Thymus (tissue), 11 donors: ENCODE measurements around the gene CEP164. TPM values are rescaled to one million over a fixed set of nuclear protein-coding genes. Genes with fewer than 3 reads are reported as not detected.

ENCODE experiments used
- DNase-seq, 9 donors: peaks; one replicate each; pipeline ENCODE4 v3.0.0-alpha.2; 2013; ENCODE audit warnings: low spot score in 9 of 9, low read depth in 6 of 9, missing footprints in 1 of 9
- H3K27ac ChIP-seq, 2 donors: one replicate each; pipeline ENCODE4 v1.5.1; 2013; ENCODE audit warnings: control low read depth in 1 of 2, low read depth in 1 of 2, low read length in 1 of 2, mild to moderate bottlenecking in 1 of 2, moderate library complexity in 1 of 2
- H3K27me3 ChIP-seq, 2 donors: one replicate each; pipeline ENCODE4 v1.5.1; 2013; ENCODE audit warnings: low read length in 1 of 2; ENCODE audit not compliant: control insufficient read depth in 2 of 2, insufficient read depth in 1 of 2
- H3K36me3 ChIP-seq, 2 donors: one replicate each; pipeline ENCODE4 v1.5.1; 2013; ENCODE audit warnings: low read length in 1 of 2, mild to moderate bottlenecking in 1 of 2, moderate library complexity in 1 of 2; ENCODE audit not compliant: control insufficient read depth in 2 of 2, insufficient read depth in 2 of 2
- H3K4me1 ChIP-seq, 2 donors: one replicate each; pipeline ENCODE4 v1.5.1; 2013; ENCODE audit warnings: low read length in 2 of 2; ENCODE audit not compliant: control insufficient read depth in 2 of 2, insufficient read depth in 2 of 2
- H3K4me3 ChIP-seq, 2 donors: one replicate each; pipeline ENCODE4 v1.5.1; 2013; ENCODE audit warnings: low read length in 2 of 2, control low read depth in 1 of 2, mild to moderate bottlenecking in 1 of 2
- H3K9me3 ChIP-seq, 2 donors: one replicate each; pipeline ENCODE4 v1.5.1; 2013; ENCODE audit warnings: low read length in 1 of 2, mild to moderate bottlenecking in 1 of 2; ENCODE audit not compliant: control insufficient read depth in 2 of 2, insufficient read depth in 1 of 2
- WGBS: extraction: QIAGEN DNeasy Blood & Tissue Kit; methylation state at CpG from one replicate; pipeline ENCODE4 v1.1.7; 2013; 5-methylcytosine and 5-hydroxymethylcytosine counted together
- polyA plus RNA-seq: library from polyadenylated mRNA; stranded (reverse); fragments of 200-250 nt; gene quantifications from one replicate; pipeline ENCODE4 v1.2.3, GENCODE V29; 2013
- total RNA-seq: library from RNA; stranded (reverse); fragments of 120-200 nt; gene quantifications from one replicate; pipeline ENCODE4 v1.2.4, GENCODE V29; 2013
- donor health status: healthy.

Gene CEP164
- total and polyA plus RNA-seq, 2 donors: 12.0 to 24.8 TPM

DNA sequence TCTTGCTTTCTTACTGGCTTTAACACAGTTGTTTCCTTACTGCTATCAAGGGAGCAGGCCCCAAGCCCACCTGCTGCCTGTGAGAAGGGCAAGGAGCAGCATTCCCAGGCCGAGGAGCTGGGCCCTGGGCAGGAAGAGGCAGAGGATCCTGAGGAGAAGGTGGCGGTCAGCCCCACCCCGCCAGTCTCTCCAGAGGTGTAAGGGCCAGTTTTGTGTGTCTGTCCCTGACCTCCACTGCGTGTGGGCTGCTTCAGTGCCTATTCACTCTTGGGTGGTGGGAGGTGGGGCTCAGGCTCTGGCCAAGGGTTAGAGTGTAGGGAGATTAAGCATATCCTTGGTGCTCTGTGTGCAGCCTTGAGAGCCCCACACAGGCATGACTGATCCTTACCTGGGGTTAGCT, 55.1 kb downstream of the CEP164 start:
- Histone ChIP-seq H3K36me3 (peaks cover 16 to 47% of the 10 kb centered on the region in 2 donors), H3K4me3 (no peak overlapping the region), H3K4me1 (no peaks in the 10 kb centered on the region), H3K9me3 (no peaks in the 10 kb centered on the region), H3K27me3 (no peaks in the 10 kb centered on the region), H3K27ac (no peak overlapping the region)
- no peak for DNase-seq
- WGBS: 95% methylated on average over 4 of the region's 4 CpGs

DNA sequence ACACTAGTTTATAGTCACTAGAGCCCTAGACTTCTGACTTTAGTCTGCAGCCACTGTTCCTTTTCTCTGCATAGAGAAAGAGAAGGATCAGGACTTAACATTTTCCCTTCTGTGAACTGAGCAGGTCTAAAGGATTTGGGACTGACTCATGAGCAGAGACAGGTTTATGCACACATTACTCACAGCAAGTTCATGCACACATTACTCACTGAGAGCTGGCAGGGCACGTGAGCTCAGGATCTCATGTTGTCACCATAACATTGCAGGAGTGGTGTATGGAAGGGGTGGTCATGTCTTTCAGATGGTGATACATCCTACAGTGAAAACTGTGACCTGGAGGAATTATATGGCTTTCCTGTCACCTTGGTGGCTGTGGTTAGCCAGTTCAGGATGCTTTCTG, 56.4 kb downstream of the CEP164 start:
- H3K36me3 ChIP-seq: peaks cover 16 to 47% of the 10 kb centered on the region in 2 donors
- WGBS: 97% methylated on average over 1 of the region's 1 CpG
- H3K27ac ChIP-seq: no peak overlapping the region
- no peak for DNase-seq
- no peaks in the 10 kb centered on the region for H3K27me3 ChIP-seq
- no peaks in the 10 kb centered on the region for H3K9me3 ChIP-seq
- no peaks in the 10 kb centered on the region for H3K4me1 ChIP-seq
- H3K4me3 ChIP-seq: no peak overlapping the region

DNA sequence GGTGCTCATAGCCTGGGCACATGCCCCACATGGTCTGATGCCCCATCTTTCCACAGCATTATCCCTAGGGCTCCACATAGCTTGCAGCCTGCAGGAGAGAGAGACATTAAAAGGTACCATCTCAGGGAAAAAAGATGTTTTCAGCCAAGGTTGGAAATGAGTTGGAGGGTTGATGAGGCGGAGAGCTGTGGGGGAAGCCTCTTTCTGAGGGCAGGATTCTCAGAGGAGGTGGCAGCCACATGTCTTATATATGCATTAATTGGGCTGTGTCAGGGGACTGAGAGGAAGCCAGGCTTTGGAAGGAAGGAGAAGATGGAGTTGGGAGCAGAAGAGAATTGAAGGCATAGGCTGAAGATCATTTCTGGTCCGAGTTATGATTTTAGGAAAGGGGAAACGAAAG, 57.8 kb downstream of the CEP164 start:
- no peaks in the 10 kb centered on the region for H3K4me1 ChIP-seq
- no peaks in the 10 kb centered on the region for H3K27me3 ChIP-seq
- no peak overlapping the region for H3K4me3 ChIP-seq
- WGBS: 99% methylated on average over 3 of the region's 3 CpGs
- H3K9me3 ChIP-seq: no peaks in the 10 kb centered on the region
- no peak overlapping the region for H3K27ac ChIP-seq
- H3K36me3 ChIP-seq: peaks cover 9 to 47% of the 10 kb centered on the region in 2 donors
- no peak for DNase-seq

DNA sequence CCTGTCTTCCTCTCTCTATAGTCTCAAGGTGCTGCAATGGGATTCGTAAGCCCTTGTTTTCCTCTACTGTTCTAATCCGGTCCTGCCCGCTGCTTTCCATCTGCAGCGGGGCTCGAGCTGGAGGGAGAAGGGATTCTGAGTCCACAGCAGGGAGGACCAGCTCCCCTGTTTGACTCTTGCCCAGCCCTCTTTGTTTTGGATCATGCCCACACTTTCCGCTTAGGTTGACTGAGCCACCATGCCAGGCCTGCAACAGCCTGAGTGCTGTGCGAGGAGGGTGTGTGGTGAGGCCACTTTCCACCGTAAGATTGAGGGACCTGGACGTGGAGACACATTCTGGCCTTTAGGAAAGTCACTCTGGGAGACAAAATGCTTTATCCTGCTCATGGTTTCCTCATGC, 58.3 kb downstream of the CEP164 start:
- no peak overlapping the region for H3K4me3 ChIP-seq
- DNase-seq: no peak
- no peaks in the 10 kb centered on the region for H3K9me3 ChIP-seq
- WGBS: 97% methylated on average over 9 of the region's 9 CpGs
- H3K36me3 ChIP-seq: peaks cover 8 to 47% of the 10 kb centered on the region in 2 donors
- H3K4me1 ChIP-seq: no peaks in the 10 kb centered on the region
- no peak overlapping the region for H3K27ac ChIP-seq
- H3K27me3 ChIP-seq: no peaks in the 10 kb centered on the region

DNA sequence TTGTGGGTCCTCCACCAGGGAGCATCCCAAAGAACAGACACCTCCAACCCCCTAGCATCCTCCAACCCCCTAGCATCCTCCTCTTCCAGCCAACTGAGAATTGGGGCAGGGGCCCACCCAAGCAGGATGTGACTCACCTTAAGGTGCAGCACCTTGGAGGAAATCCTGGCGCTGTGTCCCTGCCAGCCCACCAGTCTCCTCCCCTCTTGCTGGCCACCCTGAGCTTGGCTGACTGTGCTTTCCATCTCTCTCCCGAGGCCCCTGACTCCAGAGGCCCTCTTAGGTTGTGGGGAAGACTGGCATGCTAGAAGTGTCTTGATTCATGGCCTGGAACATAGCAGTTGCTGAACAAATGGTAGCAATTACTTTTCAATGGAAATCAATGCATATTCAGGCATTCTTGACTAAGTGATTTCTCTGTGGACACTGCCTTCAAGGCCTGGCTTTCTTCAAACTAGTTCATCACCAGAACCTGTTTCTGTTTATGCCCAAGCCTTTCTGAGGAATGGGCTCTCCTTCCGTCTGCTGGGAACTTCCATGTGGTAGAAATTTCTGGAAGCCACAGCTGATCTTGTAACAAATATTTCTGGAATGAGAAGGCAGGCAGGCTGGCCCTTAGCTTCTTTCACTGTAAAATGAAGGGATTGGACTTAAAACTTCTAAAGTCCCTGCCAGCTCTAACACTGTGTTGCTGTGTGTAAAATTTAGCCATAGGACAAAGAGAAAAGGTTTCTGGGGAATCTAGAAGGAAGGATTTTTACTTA, 60.5 kb downstream of the CEP164 start:
- WGBS: over 99% methylated on average over 3 of the region's 3 CpGs
- no peak for DNase-seq
- H3K36me3 ChIP-seq: peaks cover 19 to 53% of the 10 kb centered on the region in 2 donors

DNA sequence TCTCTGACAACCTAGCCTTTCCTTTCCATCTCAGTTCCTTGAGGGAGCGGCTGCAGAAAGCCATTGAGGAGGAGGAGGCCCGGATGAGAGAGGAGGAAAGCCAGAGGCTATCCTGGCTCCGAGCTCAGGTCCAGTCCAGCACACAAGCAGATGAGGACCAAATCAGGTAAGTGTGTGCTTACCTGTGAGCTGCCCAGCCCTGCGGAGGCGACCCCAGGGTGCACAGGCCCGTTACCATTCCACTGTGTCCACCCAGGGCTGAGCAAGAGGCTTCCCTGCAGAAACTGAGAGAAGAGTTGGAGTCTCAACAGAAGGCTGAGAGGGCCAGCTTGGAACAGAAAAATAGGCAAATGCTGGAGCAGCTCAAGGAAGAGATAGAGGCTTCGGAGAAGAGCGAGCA, 63.1 kb downstream of the CEP164 start:
- Histone ChIP-seq H3K27me3 (no peaks in the 10 kb centered on the region), H3K4me1 (no peaks in the 10 kb centered on the region), H3K27ac (no peak overlapping the region), H3K9me3 (no peaks in the 10 kb centered on the region), H3K4me3 (no peak overlapping the region), H3K36me3 (peaks cover 19 to 61% of the 10 kb centered on the region in 2 donors)
- DNase-seq: no peak
- WGBS: 96% methylated on average over 8 of the region's 8 CpGs

More for the DNA sequence above, 60.5 kb downstream of the CEP164 start:
- Histone ChIP-seq H3K27ac (no peak overlapping the region), H3K9me3 (no peaks in the 10 kb centered on the region), H3K27me3 (no peaks in the 10 kb centered on the region), H3K4me1 (no peaks in the 10 kb centered on the region), H3K4me3 (no peak overlapping the region)

DNA sequence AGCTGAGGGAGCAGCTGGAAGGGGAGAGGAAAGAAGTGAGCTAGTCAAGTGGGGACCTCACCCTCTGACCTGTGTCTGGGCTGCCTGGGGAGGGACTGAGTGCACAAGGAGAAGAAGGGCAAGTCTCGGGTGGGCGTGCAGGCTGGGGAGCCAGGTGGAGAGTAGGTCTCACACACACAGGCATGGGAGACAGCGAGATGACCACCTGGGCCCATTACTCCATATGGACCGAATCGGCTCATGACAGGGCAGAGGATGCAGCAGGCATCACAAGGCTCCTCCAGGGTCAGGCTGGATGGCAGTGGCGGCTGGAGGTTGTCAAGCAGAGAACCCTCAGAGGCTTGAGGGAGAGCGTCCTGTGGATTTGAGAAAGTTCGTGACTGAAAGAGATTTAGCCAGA, 63.5 kb downstream of the CEP164 start:
- H3K27me3 ChIP-seq: no peaks in the 10 kb centered on the region
- no peaks in the 10 kb centered on the region for H3K9me3 ChIP-seq
- H3K27ac ChIP-seq: no peak overlapping the region
- no peak for DNase-seq
- whole genome bisulfite sequencing: 97% methylated on average over 8 of the region's 8 CpGs
- peaks cover 20 to 62% of the 10 kb centered on the region in 2 donors for H3K36me3 ChIP-seq
- H3K4me1 ChIP-seq: no peaks in the 10 kb centered on the region
- no peak overlapping the region for H3K4me3 ChIP-seq

DNA sequence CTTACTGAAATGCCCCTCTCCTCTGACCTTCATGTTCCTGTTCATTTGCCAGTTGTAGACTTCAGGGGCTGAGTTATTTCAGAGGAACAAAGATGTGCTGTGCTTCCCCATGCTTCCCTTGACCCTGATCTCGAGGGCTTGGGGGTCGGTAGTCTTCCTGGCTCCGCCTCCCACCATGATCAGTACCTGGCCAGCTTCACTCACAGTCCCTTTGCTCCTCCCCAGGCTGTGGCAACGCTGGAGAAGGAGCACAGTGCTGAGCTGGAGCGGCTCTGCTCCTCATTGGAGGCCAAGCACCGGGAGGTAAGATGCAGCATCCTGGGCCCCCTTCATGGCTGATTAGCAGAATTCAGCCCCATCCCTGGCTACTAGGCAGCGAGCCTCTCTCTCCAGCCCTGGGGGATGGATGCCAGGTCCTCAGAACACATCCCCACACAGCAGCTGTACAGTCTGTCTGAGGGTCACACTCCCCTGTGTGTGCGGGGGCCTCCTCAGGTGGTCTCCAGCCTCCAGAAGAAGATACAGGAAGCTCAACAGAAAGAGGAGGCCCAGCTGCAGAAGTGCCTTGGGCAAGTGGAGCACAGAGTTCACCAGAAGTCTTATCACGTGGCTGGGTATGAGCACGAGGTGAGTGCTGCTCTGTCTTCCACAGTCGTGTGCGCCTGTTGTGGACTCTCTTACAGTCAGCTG, 64.5 kb downstream of the CEP164 start:
- 94% methylated on average over 12 of the region's 12 CpGs for WGBS
- H3K9me3 ChIP-seq: no peaks in the 10 kb centered on the region
- H3K27ac ChIP-seq: no peak overlapping the region
- no peak overlapping the region for H3K4me3 ChIP-seq
- peaks cover 24 to 63% of the 10 kb centered on the region in 2 donors for H3K36me3 ChIP-seq
- no peaks in the 10 kb centered on the region for H3K4me1 ChIP-seq
- H3K27me3 ChIP-seq: no peaks in the 10 kb centered on the region
- no peak for DNase-seq

DNA sequence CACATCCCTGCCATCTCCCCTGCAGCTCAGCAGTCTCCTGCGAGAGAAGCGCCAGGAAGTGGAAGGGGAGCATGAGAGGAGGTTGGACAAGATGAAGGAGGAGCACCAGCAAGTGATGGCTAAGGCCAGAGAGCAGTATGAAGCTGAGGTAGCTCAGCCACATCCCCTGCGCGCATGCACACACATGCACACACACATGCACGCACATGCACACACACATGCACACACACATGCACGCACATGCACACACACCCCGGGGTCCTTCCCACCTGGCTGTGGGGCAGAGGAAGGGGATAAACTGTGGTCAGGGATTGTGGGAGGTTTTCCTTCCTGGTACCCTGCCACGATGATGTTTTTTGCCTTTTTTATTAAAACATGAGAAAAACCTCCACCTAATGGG, 65.3 kb downstream of the CEP164 start:
- Histone ChIP-seq H3K27me3 (no peaks in the 10 kb centered on the region), H3K4me1 (no peaks in the 10 kb centered on the region), H3K36me3 (peaks cover 22 to 61% of the 10 kb centered on the region in 2 donors), H3K27ac (no peak overlapping the region), H3K4me3 (no peak overlapping the region), H3K9me3 (no peaks in the 10 kb centered on the region)
- DNase-seq: no peak
- 92% methylated on average over 8 of the region's 8 CpGs for WGBS
